HepG2 (cell line): Measurements from ENCODE around the gene C5orf24. TPM values are rescaled to one million over a fixed set of nuclear protein-coding genes. Genes with fewer than 3 reads are reported as not detected.

Experiments
- CBX2 ChIP-seq, 2 experiments: fragments of 200-600 bp in 1 of 2; sonication (generic); formaldehyde crosslinking in 1 of 2; IDR thresholded peaks; 2 replicates each; pipeline versions ENCODE4 v1.7.0 to v1.8.1; 2018 to 2022; ENCODE audit warnings: low read depth in 2 of 2, low read length in 1 of 2, mild to moderate bottlenecking in 1 of 2, missing genetic modification reagents in 1 of 2
- NFIB ChIP-seq: sonication (generic); formaldehyde crosslinking; IDR thresholded peaks from 2 replicates; pipeline ENCODE4 v1.9.0; 2021; ENCODE audit warnings: missing genetic modification reagents, mild to moderate bottlenecking, borderline replicate concordance
- NFYB ChIP-seq: sonication (generic); formaldehyde crosslinking; IDR thresholded peaks from 2 replicates; pipeline ENCODE4 v1.4.0; 2020; ENCODE audit warnings: missing genetic modification reagents
- PHF20 ChIP-seq: sonication (generic); formaldehyde crosslinking; IDR thresholded peaks from 2 replicates; pipeline ENCODE4 v1.5.0; 2020; ENCODE audit warnings: mild to moderate bottlenecking, missing genetic modification reagents
- REPIN1 ChIP-seq: sonication (generic); formaldehyde crosslinking; IDR thresholded peaks from 2 replicates; pipeline ENCODE4 v1.8.0; 2022; ENCODE audit warnings: missing genetic modification reagents, low read depth, mild to moderate bottlenecking, borderline replicate concordance
- SP1 ChIP-seq, 2 experiments: fragments of 450-650 bp in 1 of 2; sonication (generic) in 1 of 2; formaldehyde crosslinking in 1 of 2; IDR thresholded peaks; 2 replicates each; pipeline versions ENCODE4 v1.4.0 to v1.6.1; 2016 to 2020; ENCODE audit warnings: missing genetic modification reagents in 1 of 2
- ZBTB38 ChIP-seq: sonication (generic); formaldehyde crosslinking; IDR thresholded peaks from 2 replicates; pipeline ENCODE4 v1.5.1; 2020; ENCODE audit warnings: mild to moderate bottlenecking, missing genetic modification reagents
- ZHX1 ChIP-seq: sonication (generic); formaldehyde crosslinking; IDR thresholded peaks from 2 replicates; pipeline ENCODE4 v1.8.1; 2022; ENCODE audit warnings: low read depth, mild to moderate bottlenecking, missing genetic modification reagents
- ZNF18 ChIP-seq: sonication (generic); formaldehyde crosslinking; IDR thresholded peaks from 2 replicates; pipeline ENCODE4 v1.8.0; 2022; ENCODE audit warnings: mild to moderate bottlenecking, missing genetic modification reagents; ENCODE audit not compliant: insufficient replicate concordance
- ZSCAN22 ChIP-seq: sonication (generic); formaldehyde crosslinking; IDR thresholded peaks from 2 replicates; pipeline ENCODE4 v1.4.0; 2020; ENCODE audit warnings: mild to moderate bottlenecking, missing genetic modification reagents
- polyA plus RNA-seq, 8 experiments: library from polyadenylated mRNA; depleted of rRNA in 3 of 8; stranded (reverse) in 7 of 8; unstranded in 1 of 8; fragments of >200 nt; fragmentation: Illumina TruSeq in 4 of 8; extraction: Trizol in 4 of 8; gene quantifications; 2 replicates each; pipeline versions ENCODE4 v1.2.1 to v1.2.3, GENCODE V29; 2011 to 2016; ENCODE audit warnings: low read depth in 4 of 8, missing spikeins in 1 of 8, mixed read lengths in 1 of 8; ENCODE audit not compliant: insufficient read depth in 1 of 8
- total RNA-seq, 5 experiments: library from RNA; depleted of rRNA; stranded (reverse); fragments of >200 nt; fragmentation: Illumina TruSeq; extraction: Trizol; gene quantifications; 2 replicates each; pipeline ENCODE4 v1.2.3, GENCODE V29; 2016; ENCODE audit warnings: low read depth in 1 of 5
- TF ChIP-seq, protein P1 (sequence below): sonication (generic); formaldehyde crosslinking; IDR thresholded peaks from 2 replicates; pipeline ENCODE4 v1.9.0; 2021; ENCODE audit warnings: missing genetic modification reagents, borderline replicate concordance
- TF ChIP-seq, protein P2 (sequence below): sonication (generic); formaldehyde crosslinking; IDR thresholded peaks from 2 replicates; pipeline ENCODE4 v1.4.0; 2020; ENCODE audit warnings: missing genetic modification reagents
- TF ChIP-seq, protein P3 (sequence below): sonication (generic); formaldehyde crosslinking; IDR thresholded peaks from 2 replicates; pipeline ENCODE4 v1.4.0; 2020; ENCODE audit warnings: missing genetic modification reagents
- TF ChIP-seq, protein P4 (sequence below), 2 experiments: IDR thresholded peaks; 2 replicates each; pipeline ENCODE4 v1.6.1; 2011 to 2012; ENCODE audit warnings: low read length in 2 of 2, borderline replicate concordance in 1 of 2, low read depth in 1 of 2, mild to moderate bottlenecking in 1 of 2, moderate library complexity in 1 of 2

Gene C5orf24
- total and polyA plus RNA-seq, 2 of the 13 experiments (the other 11 are each of a cell fraction or from before 2014, with no cell fraction given) = 34.6 to 41.5 TPM

DNA sequence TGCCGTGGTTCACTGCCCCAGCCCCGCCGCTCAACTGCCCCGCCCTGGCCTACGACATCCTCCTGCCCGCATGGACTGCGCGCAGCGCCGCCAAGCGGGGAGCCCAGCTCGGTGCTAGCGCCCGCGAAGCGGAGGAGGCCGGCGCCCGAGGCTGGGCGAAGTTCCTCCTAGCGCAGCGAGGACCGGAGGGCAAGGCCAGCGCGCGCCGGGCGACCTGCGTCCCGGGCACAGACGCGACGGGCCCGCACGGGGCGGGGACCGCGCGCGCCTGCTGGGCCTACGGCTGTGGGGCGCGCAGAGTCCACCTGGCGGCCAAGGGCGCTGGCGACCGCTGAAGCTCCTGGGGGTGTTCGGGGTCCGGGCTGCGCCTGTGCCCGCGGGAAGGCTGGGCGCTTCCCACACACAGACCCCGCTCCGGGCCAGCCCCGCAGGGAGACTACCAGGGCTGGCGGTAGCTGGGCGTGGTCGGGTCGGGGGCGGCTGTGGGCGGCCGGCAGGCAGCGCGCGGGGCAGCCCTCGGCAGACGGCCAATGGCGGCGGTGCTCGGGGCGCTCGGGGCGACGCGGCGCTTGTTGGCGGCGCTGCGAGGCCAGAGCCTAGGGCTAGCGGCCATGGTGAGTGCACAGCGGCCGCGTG lies 59.0 kb downstream of the C5orf24 start, which contains the start of gene PCBD2 (continued):
- no peak for TF ChIP-seq CBX2 (IDR thresholded peaks at IDR 0.05; ENCODE audit: low read depth, low read length)
- no peak for TF ChIP-seq CBX2 (CRISPR knock-in tag; IDR thresholded peaks at IDR 0.05; ENCODE audit: low read depth)
- no peak for TF ChIP-seq NFYB (CRISPR knock-in tag)
- TF ChIP-seq ZHX1 (CRISPR knock-in tag) = peak; percentile 83
- no peak for TF ChIP-seq SP1 (IDR thresholded peaks at IDR 0.05)
- TF ChIP-seq SP1 (CRISPR knock-in tag; IDR thresholded peaks at IDR 0.05) = no peak
- TF ChIP-seq ZNF18 (CRISPR knock-in tag) = no peak
- TF ChIP-seq ZSCAN22 (CRISPR knock-in tag) = no peak
- TF ChIP-seq ZBTB38 (CRISPR knock-in tag) = peak; percentile 86
- TF ChIP-seq, protein P1, sequence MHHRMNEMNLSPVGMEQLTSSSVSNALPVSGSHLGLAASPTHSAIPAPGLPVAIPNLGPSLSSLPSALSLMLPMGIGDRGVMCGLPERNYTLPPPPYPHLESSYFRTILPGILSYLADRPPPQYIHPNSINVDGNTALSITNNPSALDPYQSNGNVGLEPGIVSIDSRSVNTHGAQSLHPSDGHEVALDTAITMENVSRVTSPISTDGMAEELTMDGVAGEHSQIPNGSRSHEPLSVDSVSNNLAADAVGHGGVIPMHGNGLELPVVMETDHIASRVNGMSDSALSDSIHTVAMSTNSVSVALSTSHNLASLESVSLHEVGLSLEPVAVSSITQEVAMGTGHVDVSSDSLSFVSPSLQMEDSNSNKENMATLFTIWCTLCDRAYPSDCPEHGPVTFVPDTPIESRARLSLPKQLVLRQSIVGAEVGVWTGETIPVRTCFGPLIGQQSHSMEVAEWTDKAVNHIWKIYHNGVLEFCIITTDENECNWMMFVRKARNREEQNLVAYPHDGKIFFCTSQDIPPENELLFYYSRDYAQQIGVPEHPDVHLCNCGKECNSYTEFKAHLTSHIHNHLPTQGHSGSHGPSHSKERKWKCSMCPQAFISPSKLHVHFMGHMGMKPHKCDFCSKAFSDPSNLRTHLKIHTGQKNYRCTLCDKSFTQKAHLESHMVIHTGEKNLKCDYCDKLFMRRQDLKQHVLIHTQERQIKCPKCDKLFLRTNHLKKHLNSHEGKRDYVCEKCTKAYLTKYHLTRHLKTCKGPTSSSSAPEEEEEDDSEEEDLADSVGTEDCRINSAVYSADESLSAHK (CRISPR knock-in tag) = no peak
- no peak for TF ChIP-seq NFIB
- TF ChIP-seq, protein P2, sequence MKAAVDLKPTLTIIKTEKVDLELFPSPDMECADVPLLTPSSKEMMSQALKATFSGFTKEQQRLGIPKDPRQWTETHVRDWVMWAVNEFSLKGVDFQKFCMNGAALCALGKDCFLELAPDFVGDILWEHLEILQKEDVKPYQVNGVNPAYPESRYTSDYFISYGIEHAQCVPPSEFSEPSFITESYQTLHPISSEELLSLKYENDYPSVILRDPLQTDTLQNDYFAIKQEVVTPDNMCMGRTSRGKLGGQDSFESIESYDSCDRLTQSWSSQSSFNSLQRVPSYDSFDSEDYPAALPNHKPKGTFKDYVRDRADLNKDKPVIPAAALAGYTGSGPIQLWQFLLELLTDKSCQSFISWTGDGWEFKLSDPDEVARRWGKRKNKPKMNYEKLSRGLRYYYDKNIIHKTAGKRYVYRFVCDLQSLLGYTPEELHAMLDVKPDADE (CRISPR knock-in tag) = 0 out of 2 replicates have a peak, but pooled peaks have one; percentile 13
- TF ChIP-seq PHF20 = no peak; the same call in none of the 2 replicates
- TF ChIP-seq, protein P3, sequence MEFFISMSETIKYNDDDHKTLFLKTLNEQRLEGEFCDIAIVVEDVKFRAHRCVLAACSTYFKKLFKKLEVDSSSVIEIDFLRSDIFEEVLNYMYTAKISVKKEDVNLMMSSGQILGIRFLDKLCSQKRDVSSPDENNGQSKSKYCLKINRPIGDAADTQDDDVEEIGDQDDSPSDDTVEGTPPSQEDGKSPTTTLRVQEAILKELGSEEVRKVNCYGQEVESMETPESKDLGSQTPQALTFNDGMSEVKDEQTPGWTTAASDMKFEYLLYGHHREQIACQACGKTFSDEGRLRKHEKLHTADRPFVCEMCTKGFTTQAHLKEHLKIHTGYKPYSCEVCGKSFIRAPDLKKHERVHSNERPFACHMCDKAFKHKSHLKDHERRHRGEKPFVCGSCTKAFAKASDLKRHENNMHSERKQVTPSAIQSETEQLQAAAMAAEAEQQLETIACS (CRISPR knock-in tag) = peak; percentile 85
- TF ChIP-seq REPIN1 (CRISPR knock-in tag) = peak; percentile 39; the same call in 1 of the 2 replicates
- TF ChIP-seq, protein P4, sequence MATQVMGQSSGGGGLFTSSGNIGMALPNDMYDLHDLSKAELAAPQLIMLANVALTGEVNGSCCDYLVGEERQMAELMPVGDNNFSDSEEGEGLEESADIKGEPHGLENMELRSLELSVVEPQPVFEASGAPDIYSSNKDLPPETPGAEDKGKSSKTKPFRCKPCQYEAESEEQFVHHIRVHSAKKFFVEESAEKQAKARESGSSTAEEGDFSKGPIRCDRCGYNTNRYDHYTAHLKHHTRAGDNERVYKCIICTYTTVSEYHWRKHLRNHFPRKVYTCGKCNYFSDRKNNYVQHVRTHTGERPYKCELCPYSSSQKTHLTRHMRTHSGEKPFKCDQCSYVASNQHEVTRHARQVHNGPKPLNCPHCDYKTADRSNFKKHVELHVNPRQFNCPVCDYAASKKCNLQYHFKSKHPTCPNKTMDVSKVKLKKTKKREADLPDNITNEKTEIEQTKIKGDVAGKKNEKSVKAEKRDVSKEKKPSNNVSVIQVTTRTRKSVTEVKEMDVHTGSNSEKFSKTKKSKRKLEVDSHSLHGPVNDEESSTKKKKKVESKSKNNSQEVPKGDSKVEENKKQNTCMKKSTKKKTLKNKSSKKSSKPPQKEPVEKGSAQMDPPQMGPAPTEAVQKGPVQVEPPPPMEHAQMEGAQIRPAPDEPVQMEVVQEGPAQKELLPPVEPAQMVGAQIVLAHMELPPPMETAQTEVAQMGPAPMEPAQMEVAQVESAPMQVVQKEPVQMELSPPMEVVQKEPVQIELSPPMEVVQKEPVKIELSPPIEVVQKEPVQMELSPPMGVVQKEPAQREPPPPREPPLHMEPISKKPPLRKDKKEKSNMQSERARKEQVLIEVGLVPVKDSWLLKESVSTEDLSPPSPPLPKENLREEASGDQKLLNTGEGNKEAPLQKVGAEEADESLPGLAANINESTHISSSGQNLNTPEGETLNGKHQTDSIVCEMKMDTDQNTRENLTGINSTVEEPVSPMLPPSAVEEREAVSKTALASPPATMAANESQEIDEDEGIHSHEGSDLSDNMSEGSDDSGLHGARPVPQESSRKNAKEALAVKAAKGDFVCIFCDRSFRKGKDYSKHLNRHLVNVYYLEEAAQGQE (IDR thresholded peaks at IDR 0.05; ENCODE audit: borderline replicate concordance in 1 of 2, low read depth in 1 of 2, low read length in 2 of 2) = no peak
